ENCODE measurements around the gene PRR7.
"Not testable (repeated sequence)": the region's sequence is repeated elsewhere in the genome, so short reads cannot be mapped to it uniquely, and the experiment has no call there.

PRR7 gene

GRCh38 chr5:177412603-177413233 is 33.9 kb upstream of the PRR7 start:
- DNase-seq (ENCODE audit: extremely low read depth, low read depth) = no peak
- TF ChIP-seq CTCF (IDR thresholded peaks at IDR 0.05; ENCODE audit: low read depth, low read length, missing control alignments) = no peak
- no peak overlapping the region for H3K4me3 ChIP-seq (replicated peaks; ENCODE audit: low read depth, low read length)

DNA sequence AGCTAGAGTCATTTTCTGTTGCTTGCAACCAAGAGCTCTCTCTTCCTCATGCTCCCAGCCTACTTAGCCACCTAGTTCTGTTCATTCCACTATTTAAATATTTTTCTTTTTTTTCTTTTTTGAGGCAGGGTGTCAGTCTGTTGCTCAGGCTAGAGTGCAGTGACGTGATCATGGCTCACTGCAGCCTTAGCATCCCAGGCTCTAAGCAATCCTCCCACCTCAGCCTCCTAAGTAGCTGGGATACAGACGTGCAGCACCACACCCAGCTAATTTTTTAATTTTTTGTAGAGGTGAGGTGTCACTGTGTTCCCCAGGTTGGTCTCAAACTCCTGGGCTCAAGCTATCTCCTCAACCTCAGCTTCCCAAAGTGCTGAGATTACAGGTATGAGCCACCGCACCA is 32.1 kb upstream of the PRR7 start:
- DNase-seq (ENCODE audit: extremely low read depth, low read depth) = no peak
- no peak overlapping the region for H3K4me3 ChIP-seq (replicated peaks; ENCODE audit: low read depth, low read length)
- TF ChIP-seq CTCF (IDR thresholded peaks at IDR 0.05; ENCODE audit: low read depth, low read length, missing control alignments) = no peak

GRCh38 chr5:177417081-177417480 is 29.5 kb upstream of the PRR7 start:
- H3K4me3 ChIP-seq (replicated peaks; ENCODE audit: low read depth, low read length); DNase-seq (ENCODE audit: extremely low read depth, low read depth): not testable (repeated sequence)

GRCh38 chr5:177419046-177419445 is 27.6 kb upstream of the PRR7 start:
- no peak overlapping the region for H3K4me3 ChIP-seq (replicated peaks; ENCODE audit: low read depth, low read length)
- no peak for DNase-seq (ENCODE audit: extremely low read depth, low read depth)
- TF ChIP-seq CTCF (IDR thresholded peaks at IDR 0.05; ENCODE audit: low read depth, low read length, missing control alignments) = no peak

GRCh38 chr5:177420472-177420871 is 26.1 kb upstream of the PRR7 start:
- not testable (repeated sequence) for H3K4me3 ChIP-seq (replicated peaks; ENCODE audit: low read depth, low read length); DNase-seq (ENCODE audit: extremely low read depth, low read depth)

GRCh38 chr5:177421062-177421798 is 25.4 kb upstream of the PRR7 start:
- H3K4me3 ChIP-seq (replicated peaks; ENCODE audit: low read depth, low read length) = no peak overlapping the region
- TF ChIP-seq CTCF (IDR thresholded peaks at IDR 0.05; ENCODE audit: low read depth, low read length, missing control alignments) = no peak
- no peak for DNase-seq (ENCODE audit: extremely low read depth, low read depth)

GRCh38 chr5:177423671-177424070 is 22.9 kb upstream of the PRR7 start:
- TF ChIP-seq CTCF (IDR thresholded peaks at IDR 0.05; ENCODE audit: low read depth, low read length, missing control alignments) = no peak
- no peak for DNase-seq (ENCODE audit: extremely low read depth, low read depth)
- H3K4me3 ChIP-seq (replicated peaks; ENCODE audit: low read depth, low read length) = no peak overlapping the region

Measured in HFF-Myc (cell line).